B cell (primary cell): Measurements from ENCODE around the gene FAM3D. TPM values are rescaled to one million over a fixed set of nuclear protein-coding genes. Genes with fewer than 3 reads are reported as not detected.
"Not testable (repeated sequence)": the region's sequence is repeated elsewhere in the genome, so short reads cannot be mapped to it uniquely, and the experiment has no call there.

Source experiments
- ATAC-seq: fragments of 200-7000 bp; cut with Tn5 transposase; one replicate; pipeline ENCODE4 v1.10.0; 2021; ENCODE audit warnings: low read depth, mild to moderate bottlenecking, moderate number of reproducible peaks, moderate library complexity
- CTCF ChIA-PET: fragments of 350-600 bp; sonication (Branson Sonifier 250); formaldehyde crosslinking; loops from one replicate; lab custom pipeline; 2021; ENCODE audit warnings: antibody characterized with exemption, inconsistent platforms; lab: Charles Lee
- POLR2A ChIA-PET: fragments of 350-600 bp; sonication (Branson Sonifier 250); formaldehyde crosslinking; loops from one replicate; lab custom pipeline; 2021; ENCODE audit warnings: antibody characterized with exemption; lab: Charles Lee
- DNase-seq: peaks from one replicate; pipeline ENCODE4 v3.0.0; 2013
- H2AFZ ChIP-seq: 2 replicates; pipeline ENCODE4 v1.6.1; 2012; ENCODE audit warnings: mild to moderate bottlenecking, low read depth, low read length; ENCODE audit not compliant: insufficient read depth, poor library complexity, severe bottlenecking
- H3K27ac ChIP-seq, 2 donors: 1 replicate in 1 of 2; 2 replicates in 1 of 2; pipeline ENCODE4 v1.5.1; 2012 to 2013; ENCODE audit warnings: low read length in 2 of 2, mild to moderate bottlenecking in 2 of 2, moderate library complexity in 1 of 2
- H3K27me3 ChIP-seq, 4 experiments: fragments of 200-600 bp in 1 of 4; sonication (generic) in 1 of 4; replicated peaks in 1 of 4; 1 replicate in 2 of 4; 2 replicates in 2 of 4; pipeline versions ENCODE4 v1.6.1 to v1.7.0; 2013 to 2016; ENCODE audit warnings: low read length in 3 of 4, mild to moderate bottlenecking in 2 of 4, mixed read lengths in 1 of 4, moderate library complexity in 1 of 4; ENCODE audit not compliant: insufficient read depth in 4 of 4, control insufficient read depth in 3 of 4; ENCODE audit errors: control extremely low read depth in 1 of 4
- H3K36me3 ChIP-seq, 2 experiments: replicated peaks in 1 of 2; 1 replicate in 1 of 2; 2 replicates in 1 of 2; pipeline versions ENCODE4 v1.6.1 to v1.7.1; 2013; ENCODE audit warnings: low read length in 1 of 2; ENCODE audit not compliant: insufficient read depth in 2 of 2, control insufficient read depth in 1 of 2; ENCODE audit errors: control extremely low read depth in 1 of 2, extremely low read depth in 1 of 2
- H3K4me1 ChIP-seq, 2 donors: fragments of 200-600 bp in 1 of 2; sonication (generic) in 1 of 2; 1 replicate in 1 of 2; 2 replicates in 1 of 2; pipeline versions ENCODE4 v1.5.1 to v1.6.1; 2013 to 2017; ENCODE audit warnings: low read length in 2 of 2; ENCODE audit not compliant: control insufficient read depth in 2 of 2, insufficient read depth in 2 of 2
- H3K4me2 ChIP-seq: replicated peaks from 2 replicates; pipeline ENCODE3; 2012; ENCODE audit warnings: mild to moderate bottlenecking, low read depth, low read length; ENCODE audit not compliant: poor library complexity, severe bottlenecking
- H3K4me3 ChIP-seq, 5 experiments: fragments of 200-600 bp in 1 of 5; sonication (generic) in 1 of 5; 1 replicate in 3 of 5; 2 replicates in 2 of 5; pipeline versions ENCODE4 v1.5.1 to v1.7.0; 2011 to 2016; ENCODE audit warnings: low read length in 4 of 5, mild to moderate bottlenecking in 4 of 5, low read depth in 2 of 5, control low read depth in 1 of 5, moderate library complexity in 1 of 5; ENCODE audit not compliant: insufficient read depth in 1 of 5; ENCODE audit errors: control extremely low read depth in 1 of 5, extremely low read depth in 1 of 5
- H3K79me2 ChIP-seq: fragments of 200-600 bp; sonication (generic); one replicate; pipeline ENCODE4 v1.6.0; 2016; ENCODE audit warnings: low read length; ENCODE audit not compliant: control insufficient read depth, insufficient read depth
- H3K9ac ChIP-seq: fragments of 200-600 bp; sonication (generic); 2 replicates; pipeline ENCODE4 v1.6.1; 2017; ENCODE audit warnings: mild to moderate bottlenecking, low read length, moderate library complexity
- H3K9me3 ChIP-seq, 3 donors: one replicate each; pipeline versions ENCODE4 v1.6.1 to v1.7.1; 2013; ENCODE audit warnings: low read length in 2 of 3; ENCODE audit not compliant: control insufficient read depth in 2 of 3, insufficient read depth in 1 of 3; ENCODE audit errors: control extremely low read depth in 1 of 3
- H4K20me1 ChIP-seq: 2 replicates; pipeline ENCODE4 v1.6.0; 2012; ENCODE audit warnings: mild to moderate bottlenecking, low read length; ENCODE audit not compliant: insufficient read depth, control insufficient read depth, poor library complexity, severe bottlenecking
- H3K27ac Mint-ChIP-seq: one replicate; pipeline ENCODE4 v1.8.0; 2021; ENCODE audit warnings: mixed read lengths
- H3K27me3 Mint-ChIP-seq: one replicate; pipeline ENCODE4 v1.8.0; 2021; ENCODE audit warnings: mixed read lengths
- H3K4me1 Mint-ChIP-seq: one replicate; pipeline ENCODE4 v1.8.0; 2021; ENCODE audit warnings: mixed read lengths
- H3K4me3 Mint-ChIP-seq: one replicate; pipeline ENCODE4 v1.8.0; 2021; ENCODE audit warnings: mixed read lengths
- H3K9me3 Mint-ChIP-seq: one replicate; pipeline ENCODE4 v1.8.0; 2022; ENCODE audit warnings: mixed read lengths; ENCODE audit not compliant: insufficient read depth
- CTCF ChIP-seq: fragments of 200-600 bp; IDR thresholded peaks from one replicate; pipeline ENCODE4 v1.8.0; 2022; ENCODE audit warnings: antibody characterized with exemption, mild to moderate bottlenecking
- EZH2 ChIP-seq: IDR thresholded peaks from 2 replicates; pipeline ENCODE4 v1.6.1; 2012; ENCODE audit warnings: borderline replicate concordance, low read depth, mild to moderate bottlenecking, moderate library complexity, low read length; ENCODE audit not compliant: insufficient read depth, poor library complexity, severe bottlenecking
- WGBS: methylation state at CpG from one replicate; pipeline ENCODE4 v1.1.5; 2013; ENCODE audit warnings: missing lambda C conversion rate; ENCODE audit not compliant: insufficient coverage; 5-methylcytosine and 5-hydroxymethylcytosine counted together
- intact Hi-C: fragments of 100-400 bp; cut with micrococcal nuclease; formaldehyde crosslinking; loops from one replicate; pipeline ENCODE4 v1.10.0; 2022
- polyA plus RNA-seq: library from polyadenylated mRNA; depleted of rRNA; stranded (reverse); fragments of >200 nt; gene quantifications from 2 replicates; pipeline ENCODE4 v1.2.3, GENCODE V29; 2012
- total RNA-seq, 2 donors: library from RNA; stranded (reverse); fragments of 120-200 nt in 1 of 2; gene quantifications; 1 replicate in 1 of 2; 2 replicates in 1 of 2; pipeline versions ENCODE4 v1.2.3 to v1.2.4, GENCODE V29; 2013 to 2022

The FAM3D gene
- total and polyA plus RNA-seq, 2 donors (not counting 1 experiment from before 2014, with no cell fraction given): not detected

- WGBS: 93% methylated on average over 2 of the region's 3 CpGs
- H3K9me3 Mint-ChIP-seq, H3K4me3 ChIP-seq, H3K27me3 ChIP-seq, H3K27ac ChIP-seq, H3K27me3 Mint-ChIP-seq, H3K9me3 ChIP-seq, intact Hi-C loops, H3K4me3 Mint-ChIP-seq, DNase-seq, H3K4me1 Mint-ChIP-seq, H3K27ac Mint-ChIP-seq, H3K9ac ChIP-seq, H4K20me1 ChIP-seq, POLR2A ChIA-PET, H3K79me2 ChIP-seq, H3K4me2 ChIP-seq, H3K36me3 ChIP-seq, ATAC-seq, H3K4me1 ChIP-seq, H2AFZ ChIP-seq: not testable (repeated sequence)
- CTCF ChIA-PET: interaction anchor here (1.2 kb wide), 1 partner anchor 67 kb away, joined by 3 read pairs; no protein-coding TSS in a partner anchor
Observed at GRCh38 chr3:58696813-58697212, 30.2 kb upstream of the FAM3D start.

GRCh38 chr3:58696093-58696492 lies 29.5 kb upstream of the FAM3D start:
- no peaks in the 10 kb centered on the region for H4K20me1 ChIP-seq
- H3K4me1 ChIP-seq: no peaks in the 10 kb centered on the region
- DNase-seq (no peak), ATAC-seq (no peak)
- Mint-ChIP-seq H3K9me3 (peaks cover 5% of the 10 kb centered on the region), H3K27me3 (no peaks in the 10 kb centered on the region), H3K4me1 (no peaks in the 10 kb centered on the region), H3K4me3 (no peak overlapping the region), H3K27ac (no peak overlapping the region)
- no peak overlapping the region for H2AFZ ChIP-seq
- WGBS: no CpG with 5 or more reads among the region's 1 CpG
- H3K4me2 ChIP-seq: no peak overlapping the region
- H3K4me3 ChIP-seq: no peak overlapping the region
- no peak for TF ChIP-seq CTCF
- TF ChIP-seq EZH2: no peak
- H3K79me2 ChIP-seq: no peaks in the 10 kb centered on the region
- H3K27ac ChIP-seq: no peak overlapping the region
- ChIA-PET CTCF (no interaction called here), POLR2A (no interaction called here)
- no peaks in the 10 kb centered on the region for H3K36me3 ChIP-seq
- no peak overlapping the region for H3K9ac ChIP-seq
- intact Hi-C loops: no loop called here
- no peaks in the 10 kb centered on the region for H3K27me3 ChIP-seq
- H3K9me3 ChIP-seq: peaks cover 4 to 12% (median 4%) of the 10 kb centered on the region in 3 donors

GRCh38 chr3:58695284-58695683 lies 28.7 kb upstream of the FAM3D start:
- ATAC-seq, H2AFZ ChIP-seq, H3K4me2 ChIP-seq, POLR2A ChIA-PET, H4K20me1 ChIP-seq, DNase-seq, H3K4me3 Mint-ChIP-seq, H3K4me1 Mint-ChIP-seq, H3K27me3 Mint-ChIP-seq, H3K4me1 ChIP-seq, H3K27ac ChIP-seq, H3K4me3 ChIP-seq, intact Hi-C loops, CTCF ChIA-PET, H3K27me3 ChIP-seq, H3K9ac ChIP-seq, H3K36me3 ChIP-seq, H3K27ac Mint-ChIP-seq, H3K79me2 ChIP-seq, H3K9me3 Mint-ChIP-seq: not testable (repeated sequence)
- peaks cover 4 to 15% (median 5%) of the 10 kb centered on the region in 3 donors for H3K9me3 ChIP-seq
- 92% methylated on average over 3 of the region's 4 CpGs for WGBS
